Naive thymus-derived CD8-positive, alpha-beta T cell (primary cell): ENCODE measurements around the gene PRKACA. TPM values are rescaled to one million over a fixed set of nuclear protein-coding genes. Genes with fewer than 3 reads are reported as not detected.

Experiments
- ATAC-seq, 2 donors: fragments of 150-1000 bp; cut with Tn5 transposase in 1 of 2; sonication (Bioruptor Pico), chemical (Tn5 transposase) in 1 of 2; 1 replicate in 1 of 2; 2 replicates in 1 of 2; pipeline ENCODE4 v1.10.0; 2021; ENCODE audit warnings: mild to moderate bottlenecking in 2 of 2, moderate library complexity in 2 of 2
- POLR2A ChIA-PET: fragments of 350-600 bp; sonication (Branson Sonifier 250); formaldehyde crosslinking; loops from one replicate; lab custom pipeline; 2021; ENCODE audit warnings: antibody characterized with exemption; lab: Charles Lee
- DNase-seq, 10 donors: peaks; one replicate each; pipeline versions ENCODE4 v3.0.0 to v3.0.0-alpha.2; 2020 to 2022
- H3K27ac Mint-ChIP-seq, 10 donors: one replicate each; pipeline ENCODE4 v1.8.0; 2020 to 2022; ENCODE audit warnings: mild to moderate bottlenecking in 10 of 10, mixed read lengths in 10 of 10, moderate library complexity in 4 of 10, inconsistent platforms in 1 of 10
- H3K27me3 Mint-ChIP-seq, 5 donors: one replicate each; pipeline ENCODE4 v1.8.0; 2021 to 2022; ENCODE audit warnings: mixed read lengths in 5 of 5
- H3K36me3 Mint-ChIP-seq, 3 donors: one replicate each; pipeline ENCODE4 v1.8.0; 2020 to 2022; ENCODE audit warnings: mixed read lengths in 3 of 3, mild to moderate bottlenecking in 2 of 3, inconsistent platforms in 1 of 3
- H3K4me1 Mint-ChIP-seq, 4 donors: one replicate each; pipeline ENCODE4 v1.8.0; 2021 to 2022; ENCODE audit warnings: mixed read lengths in 4 of 4
- H3K4me3 Mint-ChIP-seq, 10 donors: one replicate each; pipeline ENCODE4 v1.8.0; 2020 to 2022; ENCODE audit warnings: mild to moderate bottlenecking in 10 of 10, mixed read lengths in 10 of 10, moderate library complexity in 6 of 10, inconsistent platforms in 1 of 10
- H3K9me3 Mint-ChIP-seq, 9 donors: one replicate each; pipeline ENCODE4 v1.8.0; 2020 to 2022; ENCODE audit warnings: mixed read lengths in 9 of 9, mild to moderate bottlenecking in 3 of 9, inconsistent platforms in 1 of 9, moderate library complexity in 1 of 9
- polyA plus RNA-seq, 3 donors: library from polyadenylated mRNA; unstranded; fragments of 300-500 nt; fragmentation: Illumina TruSeq; gene quantifications; one replicate each; pipeline ENCODE4 v1.2.3, GENCODE V29; 2021
- total RNA-seq, 8 experiments: library from RNA in 2 of 8; stranded (reverse) in 2 of 8; gene quantifications; one replicate each; pipeline ENCODE4 v1.2.3 and lab custom pipeline; 2021 to 2026

PRKACA gene
- total and polyA plus RNA-seq, 5 experiments from 2014 or later = 1.1 to 56.8 (median 1.8) TPM

- Mint-ChIP-seq H3K27me3 (no peaks in the 10 kb centered on the region), H3K27ac (peak overlapping the region in 7 of 10 donors; percentile 15 to 72 (median 35)), H3K9me3 (no peaks in the 10 kb centered on the region), H3K4me1 (peaks cover 27 to 75% (median 62%) of the 10 kb centered on the region in 4 donors), H3K36me3 (no peaks in the 10 kb centered on the region), H3K4me3 (peak overlapping the region in 4 of 10 donors; percentile 9 to 42 (median 37))
- no peak for ATAC-seq
- POLR2A ChIA-PET = interaction anchor here (0.6 to 5.2 kb wide), 5 partner anchors 23 to 69 kb away, joined by 3 to 46 read pairs (median 3); partner anchors contain the start of genes ASF1B and MISP3
- peak in 7 of 10 donors; percentile 32 to 71 (median 43) for DNase-seq
Observed at GRCh38 chr19:14113762-14114414, 3.7 kb downstream of the PRKACA start.

GRCh38 chr19:14112809-14113385 is 4.7 kb downstream of the PRKACA start:
- Mint-ChIP-seq H3K27ac (peak overlapping the region in 4 of 10 donors; percentile 10 to 61 (median 43)), H3K27me3 (no peaks in the 10 kb centered on the region), H3K4me3 (peak overlapping the region in 5 of 10 donors; percentile 13 to 56 (median 19)), H3K9me3 (no peaks in the 10 kb centered on the region), H3K4me1 (peaks cover 22 to 68% (median 57%) of the 10 kb centered on the region in 4 donors), H3K36me3 (no peaks in the 10 kb centered on the region)
- POLR2A ChIA-PET = interaction anchor here (1.1 to 1.6 kb wide), 4 partner anchors 21 to 40 kb away, joined by 3 to 6 read pairs (median 4); partner anchors contain the start of genes ASF1B and MISP3
- ATAC-seq (no peak), DNase-seq (no peak)

- DNase-seq (no peak), ATAC-seq (no peak)
- H3K27ac Mint-ChIP-seq = peak overlapping the region in 5 of 10 donors; percentile 38 to 67 (median 61)
- H3K27me3 Mint-ChIP-seq = no peaks in the 10 kb centered on the region
- H3K9me3 Mint-ChIP-seq = no peaks in the 10 kb centered on the region
- H3K4me3 Mint-ChIP-seq = peak overlapping the region in 3 of 10 donors; percentile 19 to 51 (median 27)
- peaks cover 0 to 1% (median 0%) of the 10 kb centered on the region in 3 donors for H3K36me3 Mint-ChIP-seq
- H3K4me1 Mint-ChIP-seq = peaks cover 22 to 68% (median 56%) of the 10 kb centered on the region in 4 donors
- POLR2A ChIA-PET = interaction anchor here (1.1 to 1.6 kb wide), 4 partner anchors 19 to 24 kb away, joined by 3 to 6 read pairs (median 4); partner anchors contain the start of gene ASF1B
Observed at GRCh38 chr19:14112051-14112808, 5.3 kb downstream of the PRKACA start.

- H3K4me3 Mint-ChIP-seq = peak overlapping the region in 2 of 10 donors; percentile 27 to 34
- DNase-seq = no peak
- POLR2A ChIA-PET = interaction anchor here (0.7 to 1.4 kb wide), 5 partner anchors 18 to 268 kb away, joined by 3 to 6 read pairs (median 4); no protein-coding TSS in a partner anchor
- ATAC-seq = no peak
- no peaks in the 10 kb centered on the region for H3K27me3 Mint-ChIP-seq
- peak overlapping the region in 4 of 10 donors; percentile 53 to 80 (median 74) for H3K27ac Mint-ChIP-seq
- peaks cover 19 to 62% (median 51%) of the 10 kb centered on the region in 4 donors for H3K4me1 Mint-ChIP-seq
- H3K9me3 Mint-ChIP-seq = no peaks in the 10 kb centered on the region
- H3K36me3 Mint-ChIP-seq = peaks cover 0 to 6% (median 0%) of the 10 kb centered on the region in 3 donors
Observed at GRCh38 chr19:14111486-14111885, 6.1 kb downstream of the PRKACA start.

- POLR2A ChIA-PET = interaction anchor here (0.7 to 1.3 kb wide), 5 partner anchors 19 to 269 kb away, joined by 3 to 4 read pairs (median 3); no protein-coding TSS in a partner anchor
- Mint-ChIP-seq H3K4me1 (peaks cover 11 to 54% (median 43%) of the 10 kb centered on the region in 4 donors), H3K27ac (peak overlapping the region in 7 of 10 donors; percentile 13 to 80 (median 57)), H3K4me3 (no peak overlapping the region), H3K27me3 (no peaks in the 10 kb centered on the region), H3K9me3 (no peaks in the 10 kb centered on the region), H3K36me3 (peaks cover 0 to 12% (median 2%) of the 10 kb centered on the region in 3 donors)
- ATAC-seq (no peak), DNase-seq (no peak)
Observed at GRCh38 chr19:14110650-14111049, 6.9 kb downstream of the PRKACA start.

DNA sequence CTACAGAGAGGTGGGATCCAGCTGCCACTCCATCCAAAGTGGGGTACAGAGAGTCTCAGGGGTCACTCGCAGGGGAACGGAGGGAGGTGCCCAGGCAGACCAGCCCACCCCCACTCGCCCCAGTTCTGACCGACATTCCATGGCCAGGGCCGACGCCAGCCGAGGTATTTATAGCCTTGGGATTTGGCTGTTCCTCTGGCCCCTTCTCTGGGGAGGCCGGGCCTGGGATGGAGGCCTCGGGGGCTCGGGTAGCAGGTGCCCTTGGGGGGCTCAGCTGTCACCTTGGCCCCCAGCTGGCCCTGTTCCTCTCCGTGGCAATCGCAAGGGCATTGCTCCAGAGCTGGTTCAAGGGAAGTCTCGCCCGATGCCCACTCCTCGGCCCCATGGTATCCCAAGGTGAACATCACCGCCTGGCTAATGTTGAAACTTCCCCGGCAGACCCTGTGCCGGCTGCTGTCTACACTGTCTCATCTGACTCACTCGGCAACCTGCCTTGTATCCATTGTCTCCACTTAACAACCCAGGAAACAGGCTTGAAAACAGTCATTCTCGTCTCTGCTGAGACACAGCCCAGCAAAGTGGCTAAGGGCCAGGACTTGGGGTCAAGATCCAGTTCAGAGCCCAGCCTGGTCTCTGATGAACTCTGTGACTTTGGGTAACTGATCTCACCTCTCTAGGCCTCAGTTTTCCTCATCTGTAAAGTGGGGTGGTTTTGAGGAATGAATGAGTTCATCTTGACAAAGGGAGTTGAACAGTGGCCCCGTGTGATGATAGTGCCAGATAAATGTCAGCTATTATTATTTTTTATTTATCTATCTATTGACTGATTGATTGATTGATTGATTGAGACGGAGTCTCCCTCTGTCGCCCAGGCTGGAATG is 9.7 kb downstream of the PRKACA start:
- no peak for ATAC-seq
- H3K27ac Mint-ChIP-seq = peak overlapping the region in 1 of 10 donors; percentile 46
- no peak for DNase-seq

GRCh38 chr19:14106840-14107239 is 10.7 kb downstream of the PRKACA start:
- Mint-ChIP-seq H3K4me1 (peaks cover 2 to 20% (median 11%) of the 10 kb centered on the region in 4 donors), H3K4me3 (no peak overlapping the region), H3K27ac (no peak overlapping the region), H3K9me3 (no peaks in the 10 kb centered on the region), H3K27me3 (no peaks in the 10 kb centered on the region), H3K36me3 (peaks cover 0 to 30% (median 7%) of the 10 kb centered on the region in 3 donors)
- ATAC-seq (no peak), DNase-seq (no peak)
- POLR2A ChIA-PET = no interaction called here

More for the DNA sequence above, 9.7 kb downstream of the PRKACA start:
- Mint-ChIP-seq H3K27me3 (no peaks in the 10 kb centered on the region), H3K9me3 (no peaks in the 10 kb centered on the region), H3K4me1 (peaks cover 2 to 30% (median 20%) of the 10 kb centered on the region in 4 donors), H3K4me3 (no peak overlapping the region), H3K36me3 (peaks cover 0 to 25% (median 7%) of the 10 kb centered on the region in 3 donors)
- POLR2A ChIA-PET = no interaction called here

DNA sequence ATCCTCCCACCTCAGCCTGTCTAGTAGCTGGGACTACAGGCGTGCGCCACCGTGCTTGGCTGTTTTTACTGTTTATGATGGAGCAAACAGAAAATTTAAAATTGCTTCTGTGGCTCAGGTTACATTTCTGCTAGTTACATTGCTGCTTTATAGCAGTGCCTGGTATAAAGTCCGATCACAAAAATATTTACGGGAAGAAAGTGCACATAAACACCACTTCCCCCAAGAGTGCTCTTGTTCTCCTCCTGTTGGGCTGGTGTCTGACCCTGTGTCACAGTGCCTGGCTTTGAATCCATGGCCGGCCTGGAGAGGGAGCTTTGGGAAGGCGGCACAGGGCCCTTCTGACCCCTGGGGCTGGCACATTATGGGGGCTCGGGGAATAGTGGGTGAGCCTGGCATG is 11.9 kb downstream of the PRKACA start:
- ATAC-seq = no peak
- POLR2A ChIA-PET = interaction anchor here (0.7 kb wide), 1 partner anchor 259 kb away, joined by 3 read pairs; no protein-coding TSS in a partner anchor
- peaks cover 0 to 9% (median 4%) of the 10 kb centered on the region in 4 donors for H3K4me1 Mint-ChIP-seq
- peak overlapping the region in 1 of 10 donors; percentile 84 for H3K27ac Mint-ChIP-seq
- no peaks in the 10 kb centered on the region for H3K27me3 Mint-ChIP-seq
- peaks cover 0 to 36% (median 7%) of the 10 kb centered on the region in 3 donors for H3K36me3 Mint-ChIP-seq
- H3K4me3 Mint-ChIP-seq = no peak overlapping the region
- no peaks in the 10 kb centered on the region for H3K9me3 Mint-ChIP-seq
- DNase-seq = no peak

DNA sequence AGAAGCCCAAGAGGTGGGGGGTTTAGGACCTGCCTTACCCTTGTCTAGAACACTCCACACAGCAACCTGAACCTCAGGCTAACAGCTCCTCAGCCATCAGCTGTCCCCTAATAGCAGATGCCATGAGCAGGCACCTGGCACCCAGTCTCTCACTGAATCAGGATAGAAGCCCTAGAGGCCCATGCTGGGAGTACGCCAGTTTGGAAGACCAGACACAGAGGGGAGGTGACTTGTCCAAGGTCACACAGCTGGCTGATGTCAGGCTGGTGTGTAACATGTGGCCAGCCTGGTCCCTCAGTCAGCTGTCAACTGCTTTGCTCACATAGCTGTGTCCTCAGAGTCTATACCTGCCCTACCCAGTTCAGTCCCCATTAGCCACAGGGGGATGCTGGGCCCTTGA is 14.3 kb downstream of the PRKACA start:
- H3K36me3 Mint-ChIP-seq = peaks cover 0 to 44% (median 7%) of the 10 kb centered on the region in 3 donors
- no peak overlapping the region for H3K27ac Mint-ChIP-seq
- H3K9me3 Mint-ChIP-seq = no peaks in the 10 kb centered on the region
- ATAC-seq (no peak), DNase-seq (no peak)
- no peaks in the 10 kb centered on the region for H3K27me3 Mint-ChIP-seq
- no peak overlapping the region for H3K4me3 Mint-ChIP-seq
- POLR2A ChIA-PET = interaction anchor here (1.0 to 1.9 kb wide), 2 partner anchors 11 to 12 kb away, joined by 3 to 8 read pairs; no protein-coding TSS in a partner anchor
- H3K4me1 Mint-ChIP-seq = no peaks in the 10 kb centered on the region

DNA sequence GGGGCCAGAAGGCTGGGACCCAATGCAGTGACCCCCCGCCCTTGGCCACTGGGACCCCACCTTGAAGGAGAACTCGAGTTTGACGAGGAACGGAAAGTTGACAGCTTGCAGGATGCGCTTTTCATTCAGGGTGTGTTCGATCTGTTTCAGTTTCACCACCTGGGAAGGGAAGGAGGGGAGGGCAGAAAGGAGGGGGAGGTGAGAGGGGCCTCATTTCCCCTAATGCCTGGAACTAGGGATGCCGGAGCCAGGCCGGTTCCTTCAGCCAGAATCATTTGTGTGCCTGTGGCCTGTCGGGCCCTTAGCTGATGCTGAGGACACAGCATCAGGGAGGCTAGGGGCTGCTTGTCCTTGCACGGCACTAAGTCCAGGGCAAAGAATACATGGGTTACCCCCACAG is 14.8 kb downstream of the PRKACA start:
- POLR2A ChIA-PET = interaction anchor here (1.0 to 1.9 kb wide), 3 partner anchors 11 to 404 kb away, joined by 3 to 8 read pairs (median 3); no protein-coding TSS in a partner anchor
- ATAC-seq = no peak
- H3K27me3 Mint-ChIP-seq = no peaks in the 10 kb centered on the region
- H3K27ac Mint-ChIP-seq = no peak overlapping the region
- H3K4me3 Mint-ChIP-seq = no peak overlapping the region
- DNase-seq = no peak
- H3K36me3 Mint-ChIP-seq = peaks cover 0 to 49% (median 7%) of the 10 kb centered on the region in 3 donors
- H3K4me1 Mint-ChIP-seq = no peaks in the 10 kb centered on the region
- no peaks in the 10 kb centered on the region for H3K9me3 Mint-ChIP-seq

DNA sequence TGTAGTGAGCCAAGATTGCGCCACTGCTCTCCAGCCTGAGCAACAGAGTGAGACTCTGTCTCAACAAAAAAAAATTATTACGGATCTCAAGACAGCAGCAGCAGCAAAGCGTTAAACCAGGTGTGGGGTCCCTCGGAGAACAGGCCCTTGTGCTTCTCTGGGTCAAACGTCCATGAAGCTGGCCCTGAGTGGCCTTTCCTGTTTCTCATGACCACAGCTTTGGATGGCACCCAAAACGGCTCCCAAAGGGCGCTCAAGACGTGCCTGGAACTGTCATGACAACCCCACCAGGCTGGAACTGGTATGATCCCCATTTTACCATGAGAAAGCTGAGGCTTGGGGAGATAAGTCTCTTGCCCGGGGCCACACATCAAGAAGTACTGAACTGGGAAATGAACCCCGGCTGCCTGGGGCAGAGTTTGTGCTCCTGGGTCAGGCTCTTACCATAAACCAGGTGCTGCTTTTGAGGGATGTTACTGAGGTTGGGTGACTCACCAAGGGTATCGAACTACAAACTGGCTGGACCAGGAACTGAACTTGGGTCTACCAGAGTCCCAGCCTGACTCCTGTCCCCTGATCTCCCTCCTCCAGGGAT is 15.4 kb downstream of the PRKACA start:
- no peak for DNase-seq
- Mint-ChIP-seq H3K27me3 (no peaks in the 10 kb centered on the region), H3K4me3 (no peak overlapping the region), H3K4me1 (no peaks in the 10 kb centered on the region), H3K36me3 (peaks cover 0 to 52% (median 7%) of the 10 kb centered on the region in 3 donors), H3K9me3 (no peaks in the 10 kb centered on the region), H3K27ac (no peak overlapping the region)
- ATAC-seq = no peak
- POLR2A ChIA-PET = interaction anchor here (1.0 to 1.9 kb wide), 2 partner anchors 14 to 405 kb away, joined by 3 to 8 read pairs; no protein-coding TSS in a partner anchor
